ENCODE measurements around the gene MCC.
A peak's percentile ranks its signal among the peaks of the same experiment; 100 is the strongest.
"Not testable (repeated sequence)": the region's sequence is repeated elsewhere in the genome, so short reads cannot be mapped to it uniquely, and the experiment has no call there.

The MCC gene

DNA sequence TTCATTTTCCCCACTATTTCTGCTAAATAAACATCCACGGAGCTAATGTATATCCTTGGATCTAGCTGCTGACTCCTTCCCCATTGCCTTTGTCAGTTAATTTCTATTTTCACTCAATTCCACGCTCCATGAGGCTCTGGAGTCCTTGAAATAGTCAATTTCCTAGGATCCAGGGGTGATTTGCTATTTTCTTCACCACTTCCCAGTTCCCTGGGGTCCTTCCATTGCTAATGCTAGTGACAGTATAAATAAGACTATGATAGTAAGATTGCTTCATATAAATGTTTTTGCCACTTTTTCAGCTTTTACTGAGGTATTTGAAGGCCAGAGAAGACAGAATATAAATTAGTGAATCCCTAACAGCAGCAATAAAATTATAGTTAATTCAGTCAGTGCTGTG lies 66.6 kb downstream of the MCC start:
- DNase-seq (ENCODE audit: low spot score) = no peak

DNA sequence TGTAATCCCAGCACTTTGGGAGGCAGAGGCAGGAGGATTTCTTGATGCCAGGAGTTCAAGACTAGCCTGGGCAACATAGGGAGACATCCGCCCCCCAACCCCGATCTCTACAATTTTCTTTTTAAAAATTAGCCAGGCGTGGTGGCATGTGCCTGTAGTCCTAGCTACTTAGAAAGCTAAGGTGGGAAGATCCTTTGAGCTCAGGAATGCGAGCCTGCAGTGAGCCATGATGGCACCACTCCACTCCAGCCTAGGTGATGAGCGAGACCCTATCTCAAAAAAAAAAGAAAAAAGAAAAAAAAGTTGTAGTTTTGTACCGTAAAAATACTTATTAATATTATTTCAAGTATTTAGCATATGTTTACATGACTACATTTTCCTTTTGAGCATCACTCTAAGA lies 82.7 kb downstream of the MCC start:
- DNase-seq (ENCODE audit: low spot score) = no peak

DNA sequence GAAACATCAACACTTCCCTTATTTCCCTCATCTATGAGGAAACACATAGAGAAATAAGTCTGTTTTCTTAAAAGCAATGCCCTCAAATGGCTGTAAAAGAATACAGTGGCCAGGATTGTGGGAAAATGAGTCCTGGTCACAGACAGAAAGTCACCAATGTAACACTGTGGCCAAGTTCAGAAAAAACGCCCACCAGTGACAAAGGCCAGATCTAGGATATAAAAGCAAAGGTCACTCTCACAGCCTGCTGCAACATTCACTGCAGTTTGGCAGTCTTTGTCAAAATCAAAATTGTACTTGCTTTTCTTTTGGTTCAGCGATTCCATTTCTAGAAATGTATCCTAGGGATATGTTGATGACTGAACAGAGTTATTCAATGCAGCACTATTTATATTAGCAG lies 84.0 kb downstream of the MCC start:
- no peak for DNase-seq (ENCODE audit: low spot score)

DNA sequence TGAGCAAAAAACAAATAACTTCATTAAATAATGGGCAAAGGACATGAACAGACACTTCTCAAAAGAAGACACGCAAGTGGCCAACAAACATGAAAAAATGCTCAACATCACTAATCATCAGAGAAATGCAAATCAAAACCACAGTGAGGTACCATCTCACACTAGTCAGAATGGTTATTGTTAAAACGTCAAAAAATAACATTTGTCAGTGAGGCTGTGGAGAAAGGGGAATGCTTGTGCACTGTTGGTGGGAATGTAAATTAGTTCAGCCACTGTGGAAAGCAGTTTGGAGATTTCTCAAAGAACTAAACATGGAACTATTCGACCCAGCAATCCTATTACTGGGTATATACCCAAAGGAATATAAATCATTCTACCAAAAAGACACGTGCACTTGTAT lies 90.3 kb downstream of the MCC start:
- DNase-seq (ENCODE audit: low spot score) = not testable (repeated sequence)

GRCh38 chr5:113397046-113397445 lies 91.2 kb downstream of the MCC start:
- DNase-seq (ENCODE audit: low spot score) = no peak

- no peak for DNase-seq (ENCODE audit: low spot score)
These were observed 93.6 kb downstream of the MCC start for GRCh38 chr5:113394658-113395057.

- DNase-seq (ENCODE audit: low spot score) = no peak
These were observed 98.0 kb downstream of the MCC start for GRCh38 chr5:113390224-113390623.

DNA sequence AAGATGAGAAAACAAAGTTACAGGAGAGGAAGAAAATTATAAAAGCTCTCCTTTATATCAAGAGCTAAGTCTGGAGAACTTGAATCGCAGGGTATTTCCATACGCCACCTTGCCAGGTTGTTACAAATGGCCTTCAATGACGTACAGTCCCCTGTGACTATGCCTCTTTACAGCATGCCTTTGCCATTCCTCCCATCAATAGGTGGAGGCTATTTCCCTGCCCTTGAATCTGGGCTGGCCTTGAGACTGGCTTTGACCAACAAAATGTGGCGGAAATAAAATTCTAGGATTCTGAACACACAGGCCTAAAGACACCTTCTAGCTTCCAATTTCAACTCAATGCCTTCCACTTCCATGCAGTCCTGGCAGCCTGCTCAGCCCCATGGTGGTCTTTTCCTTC lies 99.1 kb downstream of the MCC start:
- no peak for DNase-seq (ENCODE audit: low spot score)

GRCh38 chr5:113387844-113388243 lies 100.4 kb downstream of the MCC start:
- DNase-seq (ENCODE audit: low spot score) = no peak

DNA sequence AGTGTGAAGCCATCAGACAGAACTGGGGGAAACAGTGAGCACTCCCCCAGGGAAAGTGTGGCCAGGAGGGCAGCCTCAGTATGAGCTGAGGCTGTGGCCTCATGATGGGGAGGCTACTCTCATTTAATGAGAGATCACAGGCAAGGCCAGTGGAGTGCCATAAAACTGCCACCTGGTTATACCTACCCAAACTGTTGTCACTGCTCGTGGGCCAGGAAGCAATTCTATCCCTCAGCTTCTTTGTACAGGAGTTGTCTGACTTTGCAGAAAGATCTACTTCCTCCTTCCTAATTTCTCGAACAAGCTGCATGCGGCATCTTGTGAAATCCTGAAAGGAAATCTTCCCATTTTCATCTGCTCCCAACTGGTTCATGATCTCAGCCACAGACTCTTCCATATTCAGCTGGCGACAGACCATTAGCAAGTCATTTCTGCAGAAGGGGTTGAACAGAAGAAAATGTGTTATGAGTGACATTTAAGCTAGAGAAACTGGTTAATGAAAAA lies 103.4 kb downstream of the MCC start:
- no peak for DNase-seq (ENCODE audit: low spot score)

GRCh38 chr5:113382731-113383130 lies 105.5 kb downstream of the MCC start:
- no peak for DNase-seq (ENCODE audit: low spot score)

DNA sequence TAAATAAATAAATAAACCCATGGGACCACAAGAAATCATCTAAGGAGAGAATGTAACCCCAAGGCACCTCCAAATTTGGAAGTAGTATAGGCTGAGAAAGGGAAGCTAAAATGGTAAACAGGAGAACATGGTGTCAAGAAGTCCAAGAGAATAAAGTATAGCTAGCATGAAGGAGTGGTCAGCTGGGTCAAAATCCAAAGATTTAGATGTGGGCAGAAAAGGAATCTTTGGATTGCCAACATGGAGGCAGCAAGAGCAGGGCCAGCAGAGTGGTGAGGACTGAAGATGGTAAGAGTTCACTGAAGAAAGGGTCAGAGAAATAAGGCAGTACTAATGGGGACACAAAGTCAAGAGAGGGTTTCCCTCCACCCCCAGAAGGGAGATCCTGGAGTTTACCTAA lies 106.5 kb downstream of the MCC start:
- DNase-seq (ENCODE audit: low spot score) = no peak

DNA sequence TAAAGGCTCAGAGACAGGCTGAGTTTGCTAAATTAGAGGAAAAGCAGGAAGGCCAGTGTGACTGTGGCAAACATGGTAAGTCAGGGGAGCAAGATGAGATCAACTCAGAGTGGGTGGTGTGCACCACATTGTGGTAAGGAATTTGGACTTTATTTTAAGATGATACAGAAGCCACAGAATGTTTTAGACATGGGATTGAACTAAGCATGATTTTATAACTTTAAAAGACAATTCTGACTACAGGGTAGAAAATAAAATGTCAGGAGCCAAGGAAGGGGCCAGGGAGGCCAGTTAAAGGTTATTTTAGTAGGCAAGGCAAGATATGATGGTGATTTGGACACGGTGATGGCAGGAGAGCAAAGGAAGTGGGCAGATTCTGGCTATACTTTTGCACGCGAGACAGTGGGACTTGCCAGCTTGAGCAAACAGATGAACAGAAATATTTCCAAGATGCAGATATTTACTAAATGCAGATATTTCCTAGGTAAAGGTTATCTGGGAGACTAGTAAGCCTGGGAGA lies 107.4 kb downstream of the MCC start:
- DNase-seq (ENCODE audit: low spot score) = no peak

GRCh38 chr5:113379936-113380806 lies 108.1 kb downstream of the MCC start:
- no peak for DNase-seq (ENCODE audit: low spot score)

DNA sequence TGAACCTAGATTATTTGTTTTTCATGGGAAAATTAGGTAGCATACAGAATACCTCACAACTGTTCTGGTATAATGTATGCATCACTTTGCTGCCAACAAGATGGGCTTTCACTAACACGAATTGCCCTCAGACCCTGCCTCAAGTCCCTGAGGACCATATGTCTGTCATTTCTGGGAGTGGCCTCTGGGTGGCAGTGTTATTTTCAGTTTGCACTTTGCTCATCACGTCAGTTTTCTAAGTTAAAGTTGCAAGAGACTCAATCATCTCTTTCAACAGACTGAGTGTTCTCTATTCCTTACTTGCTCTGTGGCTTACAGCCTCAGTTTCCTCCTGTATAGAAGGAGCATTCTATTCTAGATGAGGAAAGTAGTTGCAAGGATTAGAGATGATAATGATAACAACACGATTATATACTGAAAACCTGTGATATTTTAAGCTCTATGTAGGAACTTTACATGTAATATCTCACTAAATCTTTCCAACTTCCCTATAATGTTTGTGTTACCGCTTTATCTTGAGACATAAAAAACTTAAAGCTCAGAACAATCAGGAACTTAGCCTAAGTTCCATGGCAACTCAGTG lies 109.2 kb downstream of the MCC start:
- peak; percentile 78 for DNase-seq (ENCODE audit: low spot score)

- no peak for DNase-seq (ENCODE audit: low spot score)
These were observed 109.7 kb downstream of the MCC start for GRCh38 chr5:113378514-113378913.

GRCh38 chr5:113378081-113378480 lies 110.2 kb downstream of the MCC start:
- DNase-seq (ENCODE audit: low spot score) = no peak

GRCh38 chr5:113376640-113377039 lies 111.6 kb downstream of the MCC start:
- no peak for DNase-seq (ENCODE audit: low spot score)

GRCh38 chr5:113375480-113376060 lies 112.7 kb downstream of the MCC start:
- DNase-seq (ENCODE audit: low spot score) = no peak

DNA sequence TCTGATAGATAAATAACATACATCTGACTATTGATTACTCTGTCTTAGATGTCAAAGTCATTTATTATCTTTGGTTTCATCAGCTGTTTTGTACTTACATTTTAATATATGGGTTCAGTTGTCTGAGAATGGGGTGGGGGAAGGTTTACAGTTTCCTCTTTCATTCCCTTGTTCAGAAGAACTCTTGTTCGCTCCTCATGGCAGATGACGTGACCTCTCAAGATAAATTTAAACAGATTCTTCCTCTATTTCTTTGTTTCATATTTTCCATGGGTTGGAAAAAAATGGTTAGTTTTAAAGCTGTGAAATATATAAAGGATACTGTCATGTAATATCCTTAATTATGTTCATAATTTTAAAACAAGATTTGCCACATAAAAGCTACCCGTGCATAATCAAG lies 114.8 kb downstream of the MCC start:
- no peak for DNase-seq (ENCODE audit: low spot score)

- no peak for DNase-seq (ENCODE audit: low spot score)
These were observed 116.5 kb downstream of the MCC start for GRCh38 chr5:113371721-113372196.

DNA sequence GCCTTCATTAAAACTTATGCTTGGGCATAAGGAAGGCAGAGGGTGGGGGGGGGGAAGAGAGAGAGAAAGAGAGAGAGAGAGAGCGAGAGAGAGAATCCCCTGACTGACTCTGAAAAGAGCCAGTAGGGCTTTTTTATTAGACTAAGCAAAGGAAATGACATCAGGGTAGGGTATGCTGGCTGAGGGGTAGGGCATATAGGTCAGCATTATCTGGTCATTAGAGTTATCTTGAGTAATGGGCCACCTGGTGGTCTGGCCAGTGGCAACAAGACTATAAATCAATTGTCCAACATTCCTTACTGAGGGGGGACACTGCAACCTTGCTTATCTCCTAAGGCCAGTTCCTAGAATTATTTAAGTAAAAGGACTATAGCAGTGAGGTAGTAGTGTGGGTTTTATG lies 120.7 kb downstream of the MCC start:
- DNase-seq (ENCODE audit: low spot score) = no peak

- no peak for DNase-seq (ENCODE audit: low spot score)
These were observed 123.8 kb downstream of the MCC start for GRCh38 chr5:113364466-113364865.

All from Ammon's horn (tissue), 1 donor.